NT2/D1 (cell line): ENCODE measurements around the gene IER5.

Experiments
- DNase-seq: peaks from one replicate; pipeline ENCODE4 v3.0.0-alpha.2; 2011; ENCODE audit warnings: low read depth, low spot score
- H3K27me3 ChIP-seq: 2 replicates; pipeline ENCODE4 v1.6.0; 2011; ENCODE audit warnings: mild to moderate bottlenecking; ENCODE audit not compliant: insufficient read length, insufficient read depth
- H3K36me3 ChIP-seq: 2 replicates; pipeline ENCODE4 v1.6.1; 2011; ENCODE audit warnings: mild to moderate bottlenecking, low read length, mixed read lengths; ENCODE audit not compliant: insufficient read depth, insufficient read length
- H3K4me1 ChIP-seq: 2 replicates; pipeline ENCODE4 v1.5.1; 2011; ENCODE audit not compliant: insufficient read depth, insufficient read length
- H3K4me3 ChIP-seq: 2 replicates; pipeline ENCODE4 v1.5.1; 2011; ENCODE audit warnings: low read depth; ENCODE audit not compliant: insufficient read length
- H3K9ac ChIP-seq: 2 replicates; pipeline ENCODE4 v1.6.0; 2011; ENCODE audit warnings: low read depth; ENCODE audit not compliant: insufficient read length
- H3K9me3 ChIP-seq: 2 replicates; pipeline ENCODE4 v1.5.1; 2011; ENCODE audit warnings: mild to moderate bottlenecking, low read length; ENCODE audit not compliant: insufficient read depth
- SUZ12 ChIP-seq: IDR thresholded peaks from 2 replicates; pipeline ENCODE4 v1.6.1; 2011; ENCODE audit not compliant: insufficient read length, insufficient read depth; ENCODE audit errors: extremely low read depth
- YY1 ChIP-seq: IDR thresholded peaks from 2 replicates; pipeline ENCODE4 v1.6.1; 2011; ENCODE audit not compliant: insufficient read length, insufficient read depth
- ZNF274 ChIP-seq: IDR thresholded peaks from 2 replicates; pipeline ENCODE4 v1.6.1; 2011; ENCODE audit warnings: mild to moderate bottlenecking, low read depth, low read length

The IER5 gene

DNA sequence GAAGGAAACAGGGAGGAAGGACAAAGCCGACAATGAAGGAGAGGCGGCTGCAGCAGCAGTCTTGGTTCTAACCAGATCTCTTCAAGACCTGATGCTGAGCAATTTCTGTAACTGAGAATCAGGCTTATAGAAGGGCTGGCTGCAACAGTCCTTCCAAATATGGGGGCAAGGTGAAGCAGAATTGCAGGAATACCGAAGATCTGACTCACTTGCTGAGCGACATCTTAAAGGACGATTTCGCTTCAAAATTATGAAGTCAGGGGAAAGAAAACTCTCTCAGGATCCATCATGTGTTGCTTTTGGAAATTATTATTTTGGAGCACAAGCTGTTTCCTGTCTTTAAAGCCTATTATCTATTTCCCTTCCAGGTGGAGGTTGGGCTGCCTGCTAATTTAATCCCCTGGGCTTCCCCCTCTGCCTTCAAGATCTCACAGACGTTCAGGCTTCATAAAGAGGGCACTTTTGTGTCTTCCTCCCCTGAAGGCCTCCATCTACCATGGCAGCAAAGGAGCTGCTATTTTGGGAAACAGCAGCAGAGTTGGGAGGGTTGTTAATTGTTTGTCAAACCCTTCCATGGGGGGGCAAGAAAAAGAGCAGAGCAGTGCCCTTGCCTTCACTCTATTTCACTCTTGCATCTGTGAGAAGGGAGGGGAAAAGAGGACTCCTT, 10.8 kb upstream of the IER5 start:
- no peak for TF ChIP-seq YY1
- no peak for TF ChIP-seq SUZ12
- TF ChIP-seq ZNF274 = no peak
- Histone ChIP-seq H3K9me3 (no peaks in the 10 kb centered on the region), H3K36me3 (no peaks in the 10 kb centered on the region), H3K4me3 (no peak overlapping the region), H3K27me3 (no peaks in the 10 kb centered on the region), H3K9ac (no peak overlapping the region), H3K4me1 (peaks cover 8% of the 10 kb centered on the region)
- no peak for DNase-seq

- DNase-seq = no peak
Observed at GRCh38 chr1:181079382-181079781, 9.1 kb upstream of the IER5 start.

DNA sequence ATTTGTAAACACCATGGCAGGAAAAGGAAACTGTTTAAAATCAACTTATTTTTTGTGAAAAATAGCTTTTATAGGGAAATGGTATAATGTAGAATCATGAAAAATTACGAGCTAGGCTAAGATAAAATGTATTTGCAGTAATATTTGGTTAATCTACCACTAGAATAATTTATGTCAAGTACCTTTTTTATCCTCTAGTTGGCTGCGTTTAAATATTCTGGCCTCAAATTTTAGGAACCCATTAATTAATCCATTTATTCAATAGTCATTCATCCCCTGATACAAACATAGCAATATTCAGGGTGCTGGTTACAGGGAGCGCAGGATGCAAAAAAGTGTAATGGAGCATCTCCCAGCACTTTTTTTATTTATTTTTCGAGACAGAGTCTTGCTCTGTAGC, 8.6 kb upstream of the IER5 start:
- TF ChIP-seq YY1 (no peak), ZNF274 (no peak), SUZ12 (no peak)

More at GRCh38 chr1:181079382-181079781, 9.1 kb upstream of the IER5 start:
- Histone ChIP-seq H3K4me1 (peaks cover 8% of the 10 kb centered on the region), H3K36me3 (no peaks in the 10 kb centered on the region), H3K4me3 (no peak overlapping the region), H3K9ac (no peak overlapping the region), H3K27me3 (no peaks in the 10 kb centered on the region), H3K9me3 (no peaks in the 10 kb centered on the region)
- TF ChIP-seq YY1 (no peak), SUZ12 (no peak), ZNF274 (no peak)

DNA sequence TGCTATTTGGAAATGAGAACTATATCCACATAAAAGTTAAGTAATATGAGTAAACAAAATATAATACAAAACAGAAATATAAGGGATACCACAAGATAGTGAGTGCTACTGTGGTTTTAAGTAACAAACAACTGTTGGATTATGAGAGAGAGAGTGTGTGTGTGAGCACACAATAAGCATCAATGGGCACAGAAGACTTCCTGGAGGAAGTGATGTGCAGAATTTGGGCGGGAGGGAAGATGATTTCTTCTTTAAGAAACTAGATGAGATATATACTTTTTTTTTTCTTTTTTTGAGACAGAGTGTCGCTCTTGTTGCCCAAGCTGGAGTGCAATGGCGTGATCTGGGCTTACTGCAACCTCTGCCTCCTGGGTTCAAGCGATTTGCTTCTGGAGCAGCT, 7.9 kb upstream of the IER5 start:
- Histone ChIP-seq H3K4me1 (peaks cover 8% of the 10 kb centered on the region), H3K9ac (no peak overlapping the region), H3K36me3 (no peaks in the 10 kb centered on the region), H3K9me3 (no peaks in the 10 kb centered on the region), H3K27me3 (no peaks in the 10 kb centered on the region), H3K4me3 (no peak overlapping the region)
- no peak for DNase-seq
- TF ChIP-seq ZNF274 (no peak), SUZ12 (no peak), YY1 (no peak)

More for the DNA sequence above, 8.6 kb upstream of the IER5 start:
- H3K9ac ChIP-seq = no peak overlapping the region
- no peaks in the 10 kb centered on the region for H3K27me3 ChIP-seq
- no peaks in the 10 kb centered on the region for H3K9me3 ChIP-seq
- H3K4me1 ChIP-seq = peaks cover 8% of the 10 kb centered on the region
- no peak for DNase-seq
- no peak overlapping the region for H3K4me3 ChIP-seq
- H3K36me3 ChIP-seq = no peaks in the 10 kb centered on the region

DNA sequence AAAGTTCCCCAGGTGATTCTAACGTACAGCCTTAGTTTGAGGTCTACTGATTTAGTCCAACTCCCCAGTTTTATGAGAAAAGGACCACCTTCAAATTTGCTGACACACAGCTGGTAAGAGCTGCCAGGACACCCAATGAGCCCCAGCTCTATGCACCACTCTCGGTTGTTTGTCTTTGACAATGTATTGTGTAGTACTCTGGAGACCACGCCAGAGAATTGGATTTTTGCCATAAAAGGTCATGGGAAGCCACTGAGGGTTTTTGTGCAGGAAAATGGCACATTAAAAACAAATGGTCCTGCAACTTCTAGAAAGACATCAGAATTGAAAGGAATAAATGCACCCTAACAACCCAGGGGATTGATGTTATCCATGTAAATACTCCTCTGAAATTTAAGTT, 7.1 kb upstream of the IER5 start:
- Histone ChIP-seq H3K27me3 (peaks cover 5% of the 10 kb centered on the region), H3K9me3 (no peaks in the 10 kb centered on the region), H3K4me3 (no peak overlapping the region), H3K36me3 (no peaks in the 10 kb centered on the region), H3K4me1 (peaks cover 6% of the 10 kb centered on the region), H3K9ac (no peak overlapping the region)
- DNase-seq = no peak
- TF ChIP-seq YY1 = no peak
- no peak for TF ChIP-seq SUZ12
- TF ChIP-seq ZNF274 = no peak

DNA sequence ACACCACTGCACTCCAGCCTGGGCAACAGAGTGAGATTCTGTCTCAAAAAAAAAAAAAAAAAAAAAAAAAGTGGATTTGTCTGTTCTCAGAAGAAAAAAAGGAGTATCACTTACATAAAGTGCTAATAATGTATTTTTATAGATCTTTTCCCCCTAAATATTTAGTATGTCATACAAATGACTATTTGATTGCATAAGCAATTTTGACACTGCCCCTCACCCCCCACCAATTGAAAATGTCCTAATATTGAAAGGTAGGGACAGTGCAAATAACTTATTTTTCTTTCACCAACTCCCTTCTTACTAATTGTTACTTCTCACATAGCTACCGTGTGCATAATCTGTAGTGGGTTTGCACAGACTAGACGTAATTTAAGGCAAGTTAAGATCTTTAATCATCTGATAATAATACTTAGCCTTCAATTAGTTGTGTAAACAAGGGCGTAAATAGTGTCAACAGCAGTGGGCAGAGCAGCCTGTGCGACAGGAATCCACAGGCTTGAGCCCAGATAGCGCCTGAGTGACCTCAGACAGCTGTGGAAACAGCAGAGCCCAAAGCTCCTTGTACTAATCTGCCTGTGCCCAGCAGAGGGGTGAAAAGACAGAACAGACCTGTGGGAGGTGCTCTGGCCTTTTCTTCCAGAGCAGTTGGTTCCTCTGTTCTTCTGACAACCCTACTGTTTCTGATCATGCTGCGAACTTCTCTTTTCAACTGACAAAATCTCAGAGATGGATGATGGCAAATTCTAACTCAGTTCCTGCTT, 4.5 kb upstream of the IER5 start:
- Histone ChIP-seq H3K9me3 (no peaks in the 10 kb centered on the region), H3K36me3 (no peaks in the 10 kb centered on the region), H3K4me3 (no peak overlapping the region), H3K4me1 (no peaks in the 10 kb centered on the region), H3K27me3 (peaks cover 20% of the 10 kb centered on the region), H3K9ac (no peak overlapping the region)
- no peak for TF ChIP-seq YY1
- TF ChIP-seq ZNF274 = no peak
- TF ChIP-seq SUZ12 = no peak
- no peak for DNase-seq

- H3K9ac ChIP-seq = no peak overlapping the region
- TF ChIP-seq ZNF274 (no peak), YY1 (no peak), SUZ12 (no peak)
- H3K27me3 ChIP-seq = peaks cover 20% of the 10 kb centered on the region
- H3K36me3 ChIP-seq = peaks cover 5% of the 10 kb centered on the region
- no peaks in the 10 kb centered on the region for H3K9me3 ChIP-seq
- no peak for DNase-seq
- H3K4me1 ChIP-seq = no peaks in the 10 kb centered on the region
- no peak overlapping the region for H3K4me3 ChIP-seq
Observed at GRCh38 chr1:181084606-181084969, 3.9 kb upstream of the IER5 start.
